H1 (cell line): ENCODE measurements around the gene COL4A2. TPM values are rescaled to one million over a fixed set of nuclear protein-coding genes. Genes with fewer than 3 reads are reported as not detected.

Experiments
- CTCF ChIA-PET: fragments of 300-600 bp; sonication (Branson Sonifier 250); formaldehyde crosslinking; loops from one replicate; lab custom pipeline; 2021; ENCODE audit not compliant: partially characterized antibody; lab: Charles Lee
- POLR2A ChIA-PET: fragments of 300-600 bp; sonication (Branson Sonifier 250); formaldehyde crosslinking; loops from one replicate; lab custom pipeline; 2021; ENCODE audit warnings: inconsistent platforms; ENCODE audit not compliant: partially characterized antibody; lab: Charles Lee
- DNase-seq, 2 experiments: peaks; one replicate each; pipeline versions ENCODE4 v3.0.0 to v3.0.0-alpha.2; 2010 to 2022; ENCODE audit warnings: low spot score in 2 of 2, low read depth in 1 of 2, mixed read lengths in 1 of 2
- FAIRE-seq: peaks from 2 replicates; lab custom pipeline; 2011; peaks lifted over from hg19 to GRCh38; lab: Jason Lieb, UNC
- H2AFZ ChIP-seq: 2 replicates; pipeline ENCODE4 v1.8.1; 2012; ENCODE audit warnings: low read length, inconsistent platforms
- H2AK5ac ChIP-seq: 2 replicates; pipeline ENCODE4 v1.6.1; 2013; ENCODE audit warnings: low read depth, low read length
- H2BK120ac ChIP-seq: replicated peaks from 2 replicates; pipeline ENCODE3; 2013; ENCODE audit warnings: low read depth, low read length, inconsistent platforms
- H2BK12ac ChIP-seq: 2 replicates; pipeline ENCODE4 v1.6.1; 2013; ENCODE audit warnings: low read depth, low read length
- H2BK15ac ChIP-seq: 2 replicates; pipeline ENCODE4 v1.6.1; 2013; ENCODE audit warnings: low read length
- H2BK20ac ChIP-seq: 2 replicates; pipeline ENCODE4 v1.6.1; 2013; ENCODE audit warnings: low read length
- H2BK5ac ChIP-seq: 2 replicates; pipeline ENCODE4 v1.6.1; 2013; ENCODE audit warnings: low read depth, low read length
- H3K14ac ChIP-seq: 2 replicates; pipeline ENCODE4 v1.6.1; 2013; ENCODE audit warnings: inconsistent platforms; ENCODE audit not compliant: insufficient read length
- H3K18ac ChIP-seq: 2 replicates; pipeline ENCODE4 v1.6.1; 2013; ENCODE audit warnings: low read length; ENCODE audit errors: extremely low read depth
- H3K23ac ChIP-seq: 2 replicates; pipeline ENCODE4 v1.6.1; 2013; ENCODE audit warnings: inconsistent platforms; ENCODE audit not compliant: insufficient read length
- H3K23me2 ChIP-seq: 2 replicates; pipeline ENCODE4 v1.6.1; 2013; ENCODE audit warnings: low read depth, low read length
- H3K27ac ChIP-seq: 2 replicates; pipeline ENCODE4 v1.6.1; 2011; ENCODE audit warnings: low read depth, low read length, inconsistent platforms
- H3K27me3 ChIP-seq, 4 experiments: replicated peaks in 1 of 4; 1 replicate in 1 of 4; 2 replicates in 3 of 4; pipeline versions ENCODE4 v1.6.1 to v1.8.1; 2011 to 2013; ENCODE audit warnings: low read length in 3 of 4, mild to moderate bottlenecking in 3 of 4, inconsistent platforms in 2 of 4, mixed read lengths in 2 of 4, moderate library complexity in 1 of 4; ENCODE audit not compliant: control insufficient read depth in 3 of 4, insufficient read depth in 3 of 4; ENCODE audit errors: extremely low read depth in 1 of 4
- H3K36me3 ChIP-seq, 4 experiments: 2 replicates each; pipeline versions ENCODE4 v1.6.1 to v1.8.1; 2011 to 2013; ENCODE audit warnings: mild to moderate bottlenecking in 4 of 4, low read length in 3 of 4, moderate library complexity in 2 of 4, control low read depth in 1 of 4, inconsistent platforms in 1 of 4; ENCODE audit not compliant: insufficient read depth in 4 of 4, control insufficient read depth in 2 of 4
- H3K4ac ChIP-seq: replicated peaks from 2 replicates; pipeline ENCODE3; 2013; ENCODE audit warnings: low read length, low read depth, mixed read lengths, inconsistent platforms; ENCODE audit not compliant: insufficient read length
- H3K4me1 ChIP-seq, 4 experiments: replicated peaks in 1 of 4; 1 replicate in 1 of 4; 2 replicates in 3 of 4; pipeline versions ENCODE4 v1.6.1 to v1.8.1; 2011 to 2013; ENCODE audit warnings: low read length in 3 of 4, inconsistent platforms in 2 of 4, mixed read lengths in 1 of 4; ENCODE audit not compliant: insufficient read depth in 4 of 4, control insufficient read depth in 3 of 4
- H3K4me2 ChIP-seq, 2 experiments: 2 replicates each; pipeline versions ENCODE4 v1.6.1 to v1.8.1; 2011 to 2013; ENCODE audit warnings: low read depth in 2 of 2, low read length in 2 of 2, control low read depth in 1 of 2, inconsistent platforms in 1 of 2, mild to moderate bottlenecking in 1 of 2; ENCODE audit not compliant: insufficient read depth in 1 of 2
- H3K4me3 ChIP-seq, 4 experiments: fragments of 200-600, 300-600 bp in 1 of 4; sonication (generic), shearing (Covaris generic), sonication (Bioruptor Twin) in 1 of 4; 2 replicates each; pipeline versions ENCODE4 v1.5.1 to v1.8.1; 2011 to 2016; ENCODE audit warnings: low read length in 4 of 4, low read depth in 3 of 4, control low read depth in 2 of 4, inconsistent platforms in 2 of 4, mild to moderate bottlenecking in 2 of 4, mixed read lengths in 1 of 4, moderate library complexity in 1 of 4; ENCODE audit not compliant: insufficient read depth in 2 of 4; ENCODE audit errors: extremely low read depth in 1 of 4
- H3K56ac ChIP-seq: replicated peaks from 2 replicates; pipeline ENCODE3; 2013; ENCODE audit warnings: low read depth, mild to moderate bottlenecking, mixed read lengths, low read length, inconsistent platforms; ENCODE audit not compliant: insufficient read length
- H3K79me1 ChIP-seq: 2 replicates; pipeline ENCODE4 v1.6.1; 2013; ENCODE audit warnings: low read depth, low read length, control low read depth
- H3K79me2 ChIP-seq, 2 experiments: 2 replicates each; pipeline versions ENCODE4 v1.6.1 to v1.8.1; 2012 to 2013; ENCODE audit warnings: low read length in 2 of 2, mild to moderate bottlenecking in 2 of 2, inconsistent platforms in 1 of 2; ENCODE audit not compliant: insufficient read depth in 2 of 2, control insufficient read depth in 1 of 2
- H3K9ac ChIP-seq, 4 experiments: replicated peaks in 1 of 4; 1 replicate in 1 of 4; 2 replicates in 3 of 4; pipeline versions ENCODE4 v1.6.1 to v1.8.1; 2011 to 2013; ENCODE audit warnings: low read depth in 3 of 4, low read length in 3 of 4, control low read depth in 2 of 4, mild to moderate bottlenecking in 2 of 4, moderate library complexity in 2 of 4, inconsistent platforms in 1 of 4; ENCODE audit errors: extremely low read depth in 1 of 4
- H3K9me3 ChIP-seq, 2 experiments: 2 replicates each; pipeline versions ENCODE4 v1.6.1 to v1.8.1; 2012 to 2013; ENCODE audit warnings: mild to moderate bottlenecking in 2 of 2, moderate library complexity in 2 of 2, control low read depth in 1 of 2, inconsistent platforms in 1 of 2, low read depth in 1 of 2, low read length in 1 of 2, mixed read lengths in 1 of 2; ENCODE audit not compliant: insufficient read depth in 2 of 2
- H4K20me1 ChIP-seq, 2 experiments: replicated peaks in 1 of 2; 2 replicates each; pipeline versions ENCODE3 to v1.8.1; 2011 to 2013; ENCODE audit warnings: inconsistent platforms in 2 of 2, low read length in 2 of 2, mild to moderate bottlenecking in 1 of 2; ENCODE audit not compliant: insufficient read depth in 2 of 2, control insufficient read depth in 1 of 2
- H4K5ac ChIP-seq: 2 replicates; pipeline ENCODE4 v1.6.1; 2013; ENCODE audit warnings: low read length, low read depth, mixed read lengths, inconsistent platforms; ENCODE audit not compliant: insufficient read length
- H4K8ac ChIP-seq: 2 replicates; pipeline ENCODE4 v1.8.0; 2013; ENCODE audit warnings: mild to moderate bottlenecking, moderate library complexity, low read length, inconsistent platforms; ENCODE audit not compliant: insufficient read depth; ENCODE audit errors: extremely low read depth
- H4K91ac ChIP-seq: replicated peaks from 2 replicates; pipeline ENCODE3; 2013; ENCODE audit warnings: low read length, mixed read lengths, inconsistent platforms; ENCODE audit not compliant: insufficient read length
- ASH2L ChIP-seq: fragments of 200-600, 300-600 bp; sonication (generic); IDR thresholded peaks from one replicate; pipeline ENCODE4 v1.7.1; 2017; ENCODE audit warnings: low read length
- FOSL1 ChIP-seq: IDR thresholded peaks from 2 replicates; pipeline ENCODE4 v1.6.1; 2011; ENCODE audit warnings: mild to moderate bottlenecking, low read depth, low read length, moderate library complexity; ENCODE audit not compliant: insufficient read depth
- NRF1 ChIP-seq: IDR thresholded peaks from 2 replicates; pipeline ENCODE4 v1.6.1; 2011; ENCODE audit warnings: mild to moderate bottlenecking, low read depth, low read length, improper control_type of control experiment
- POLR2A ChIP-seq, 2 experiments: IDR thresholded peaks; 1 replicate in 1 of 2; 2 replicates in 1 of 2; pipeline ENCODE4 v1.6.1; 2011; ENCODE audit warnings: low read depth in 2 of 2, low read length in 2 of 2, mild to moderate bottlenecking in 2 of 2; ENCODE audit errors: control extremely low read depth in 1 of 2
- SP2 ChIP-seq: IDR thresholded peaks from 2 replicates; pipeline ENCODE4 v1.6.1; 2012; ENCODE audit warnings: mild to moderate bottlenecking, low read length, inconsistent platforms
- TAF1 ChIP-seq: IDR thresholded peaks from 2 replicates; pipeline ENCODE4 v1.6.1; 2011; ENCODE audit warnings: mild to moderate bottlenecking, low read depth, low read length
- WGBS, 2 experiments: shearing (Covaris generic) in 1 of 2; methylation state at CpG; one replicate each; pipeline versions ENCODE4 v1.1.6 to v1.1.7; 2013 to 2015; ENCODE audit warnings: low lambda C conversion rate in 2 of 2, mixed read lengths in 2 of 2, inconsistent platforms in 1 of 2, low coverage in 1 of 2, missing lambda C conversion rate in 1 of 2; ENCODE audit not compliant: insufficient replicate concordance in 2 of 2, insufficient coverage in 1 of 2, insufficient read length in 1 of 2; ENCODE audit errors: extremely low coverage in 1 of 2, missing lambda C conversion rate in 1 of 2; 5-methylcytosine and 5-hydroxymethylcytosine counted together
- polyA plus RNA-seq, 7 experiments: library from polyadenylated mRNA; depleted of rRNA in 3 of 7; stranded (reverse) in 5 of 7; unstranded in 2 of 7; fragments of >200 nt in 5 of 7; fragments of 200-250 nt in 2 of 7; gene quantifications; 1 replicate in 5 of 7; 2 replicates in 1 of 7; 4 replicates in 1 of 7; pipeline versions ENCODE4 v1.2.1 to v1.2.3, GENCODE V29; 2011 to 2013; ENCODE audit warnings: missing spikeins in 2 of 7, mixed read lengths in 2 of 7
- total RNA-seq: library from RNA; stranded (reverse); fragmentation: NEBNext Ultra II Directional; extraction: Animal tissue kit (Norgen Biotek cat#: 25700); gene quantifications from 2 replicates; pipeline ENCODE4 v1.2.1, GENCODE V29; 2021
- TF ChIP-seq, protein P1 (sequence below): IDR thresholded peaks from 2 replicates; pipeline ENCODE4 v1.6.1; 2012; ENCODE audit warnings: inconsistent platforms

Gene COL4A2
- total and polyA plus RNA-seq, 2 of the 8 experiments (the other 6 are each of a cell fraction or from before 2014, with no cell fraction given), result 80.4 to 87.3 TPM

DNA sequence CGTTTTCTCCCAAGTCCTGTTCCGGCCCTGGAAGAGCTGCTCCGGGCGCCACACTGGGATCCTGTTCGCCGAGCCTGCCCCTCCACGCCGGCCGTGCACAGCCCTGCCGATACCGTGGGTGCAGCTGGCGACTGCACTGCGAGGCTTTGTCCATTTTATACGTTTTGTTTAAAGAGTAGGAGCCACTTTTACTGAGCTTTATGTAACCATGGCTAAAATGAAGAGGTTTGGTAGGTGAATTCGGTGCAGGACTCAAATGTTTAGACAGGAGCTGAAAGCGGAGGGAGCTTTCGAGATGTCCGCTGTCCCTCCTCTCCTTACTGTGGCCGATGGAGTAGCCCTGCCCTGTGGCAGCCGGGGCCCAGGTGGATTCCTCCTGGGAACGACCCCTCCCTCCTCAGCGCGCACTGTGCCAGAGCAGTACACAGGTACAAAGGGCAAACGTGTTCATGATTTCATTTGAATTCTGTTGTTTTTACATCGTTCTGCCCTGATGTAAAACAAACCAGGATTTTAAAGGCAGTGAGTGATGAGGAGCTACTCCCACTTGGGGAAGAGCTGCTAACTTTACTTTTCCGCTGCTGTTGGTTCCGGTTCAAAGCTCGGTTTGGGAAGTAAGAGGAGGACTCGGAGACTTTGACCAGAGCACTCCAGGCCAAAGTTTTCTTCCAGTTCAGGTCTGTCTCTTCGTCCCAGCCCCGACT, 1.7 kb downstream of the COL4A2 start:
- H2AFZ ChIP-seq, result peak overlapping the region; percentile 75; the same call in 1 of the 2 replicates
- H3K18ac ChIP-seq, result peak overlapping the region; percentile 73
- FAIRE-seq, result peak; percentile 39
- H2BK15ac ChIP-seq, result peak overlapping the region; percentile 83; the same call in 1 of the 2 replicates
- 31% methylated on average over 31 of the region's 31 CpGs; no CpG with 5 or more reads in 1 of the 2 experiments for WGBS, 2 experiments
- H3K79me1 ChIP-seq, result peaks cover 3% of the 10 kb centered on the region
- no peak overlapping the region for H2BK20ac ChIP-seq
- H3K36me3 ChIP-seq, result peaks cover 0 to 2% (median 0%) of the 10 kb centered on the region in 4 experiments; a peak in 1 of 8 replicates
- peaks cover 15% of the 10 kb centered on the region for H3K23me2 ChIP-seq
- H2BK120ac ChIP-seq, result no peak overlapping the region
- peaks cover 0 to 27% of the 10 kb centered on the region in 2 experiments; a peak in 2 of 4 replicates for H3K79me2 ChIP-seq
- no peak for DNase-seq
- peaks cover 0 to 18% (median 10%) of the 10 kb centered on the region in 4 experiments; a peak in 5 of 7 replicates for H3K27me3 ChIP-seq
- H3K14ac ChIP-seq, result no peak overlapping the region
- H3K27ac ChIP-seq, result no peak overlapping the region
- H3K23ac ChIP-seq, result no peak overlapping the region
- POLR2A ChIA-PET, result interaction anchor here (0.8 to 5.5 kb wide), 12 partner anchors 8 to 252 kb away, joined by 3 to 34 read pairs (median 4); no protein-coding TSS in a partner anchor
- no peak overlapping the region for H4K5ac ChIP-seq
- TF ChIP-seq ASH2L (peak; percentile 10), FOSL1 (no peak), NRF1 (no peak), TAF1 (0 out of 2 replicates have a peak, but pooled peaks have one; percentile 32), POLR2A (IDR thresholded peaks at IDR 0.05; ENCODE audit: control extremely low read depth in 1 of 2, low read depth in 2 of 2, low read length in 2 of 2) (peak in 1 of 2 experiments; percentile 52; a peak in 1 of 3 replicates), SP2 (no peak)
- TF ChIP-seq, protein P1, sequence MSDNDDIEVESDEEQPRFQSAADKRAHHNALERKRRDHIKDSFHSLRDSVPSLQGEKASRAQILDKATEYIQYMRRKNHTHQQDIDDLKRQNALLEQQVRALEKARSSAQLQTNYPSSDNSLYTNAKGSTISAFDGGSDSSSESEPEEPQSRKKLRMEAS, result peak; percentile 18; the same call in 1 of the 2 replicates
- H3K4ac ChIP-seq, result no peak overlapping the region
- no peak overlapping the region for H2BK12ac ChIP-seq
- CTCF ChIA-PET, result interaction anchor here (0.9 to 5.2 kb wide), 21 partner anchors 8 to 147 kb away, joined by 3 to 40 read pairs (median 4); no protein-coding TSS in a partner anchor
- H2BK5ac ChIP-seq, result no peak overlapping the region
- H3K4me2 ChIP-seq, result peak overlapping the region; percentile 89 to 100
- peaks cover 5 to 9% (median 7%) of the 10 kb centered on the region in 4 experiments; a peak in 5 of 7 replicates for H3K4me1 ChIP-seq
- H4K91ac ChIP-seq, result peak overlapping the region; percentile 18
- peaks cover 4 to 12% of the 10 kb centered on the region in 2 experiments for H4K20me1 ChIP-seq
- H3K9me3 ChIP-seq, result no peaks in the 10 kb centered on the region
- H2AK5ac ChIP-seq, result no peak overlapping the region
- 0 out of 2 replicates have a peak overlapping the region, but pooled peaks have one; percentile 71 for H4K8ac ChIP-seq
- peak overlapping the region in 3 of 4 experiments; percentile 48 to 52 (median 52); a peak in 5 of 7 replicates for H3K9ac ChIP-seq
- H3K4me3 ChIP-seq, result peak overlapping the region; percentile 44 to 93 (median 76)
- H3K56ac ChIP-seq, result no peak overlapping the region
